ENCODE results near the gene RGPD4.

Gene RGPD4

GRCh38 chr2:107932488-107932887, 105.8 kb downstream of the RGPD4 start:
- no peak for DNase-seq

GRCh38 chr2:107932979-107933378, 106.3 kb downstream of the RGPD4 start:
- no peak for DNase-seq

- no peak for DNase-seq
Observed at GRCh38 chr2:107936433-107937359, 110.0 kb downstream of the RGPD4 start.
